H1 (cell line): ENCODE results near the gene TIFAB. TPM values are rescaled to one million over a fixed set of nuclear protein-coding genes. Genes with fewer than 3 reads are reported as not detected.
A peak's percentile ranks its signal among the peaks of the same experiment; 100 is the strongest.

ENCODE experiments used
- CHD2 ChIP-seq: IDR thresholded peaks from 2 replicates; pipeline ENCODE4 v1.6.1; 2012; ENCODE audit warnings: low read length, improper control_type of control experiment
- CREB1 ChIP-seq: IDR thresholded peaks from 2 replicates; pipeline ENCODE4 v1.6.1; 2012; ENCODE audit warnings: inconsistent platforms
- E2F6 ChIP-seq: IDR thresholded peaks from 2 replicates; pipeline ENCODE4 v1.6.1; 2012; ENCODE audit warnings: inconsistent platforms
- EP300 ChIP-seq, 2 experiments: IDR thresholded peaks; 1 replicate in 1 of 2; 2 replicates in 1 of 2; pipeline ENCODE4 v1.6.1; 2011 to 2012; ENCODE audit warnings: low read depth in 2 of 2, low read length in 2 of 2, mild to moderate bottlenecking in 2 of 2, borderline replicate concordance in 1 of 2, inconsistent platforms in 1 of 2, moderate library complexity in 1 of 2
- HDAC2 ChIP-seq, 2 experiments: fragments of 300-600 bp in 1 of 2; sonication (generic) in 1 of 2; IDR thresholded peaks; 2 replicates each; pipeline ENCODE4 v1.6.1; 2011 to 2012; ENCODE audit warnings: low read depth in 2 of 2, low read length in 2 of 2, mild to moderate bottlenecking in 2 of 2, moderate library complexity in 2 of 2, borderline replicate concordance in 1 of 2, inconsistent platforms in 1 of 2
- HDAC6 ChIP-seq: IDR thresholded peaks from one replicate; pipeline ENCODE4 v1.7.1; 2012; ENCODE audit warnings: low read depth, mild to moderate bottlenecking, inconsistent platforms, low read length, moderate library complexity
- JUN ChIP-seq: IDR thresholded peaks from 2 replicates; pipeline ENCODE4 v1.6.1; 2011; ENCODE audit warnings: low read depth, mild to moderate bottlenecking, improper control_type of control experiment, low read length
- JUND ChIP-seq: IDR thresholded peaks from 2 replicates; pipeline ENCODE4 v1.6.1; 2011; ENCODE audit warnings: mild to moderate bottlenecking, improper control_type of control experiment, low read length
- KDM1A ChIP-seq: fragments of 200-600, 300-600 bp; sonication (generic); IDR thresholded peaks from 2 replicates; pipeline ENCODE4 v1.7.1; 2016; ENCODE audit warnings: mild to moderate bottlenecking, low read length, borderline replicate concordance
- KDM5A ChIP-seq: fragments of 200-600 bp; IDR thresholded peaks from 2 replicates; pipeline ENCODE4 v1.7.1; 2012; ENCODE audit warnings: mild to moderate bottlenecking, low read length, inconsistent platforms, mixed read lengths
- MAX ChIP-seq: IDR thresholded peaks from 2 replicates; pipeline ENCODE4 v1.6.1; 2012; ENCODE audit warnings: inconsistent platforms
- NRF1 ChIP-seq: IDR thresholded peaks from 2 replicates; pipeline ENCODE4 v1.6.1; 2011; ENCODE audit warnings: mild to moderate bottlenecking, low read depth, low read length, improper control_type of control experiment
- PHF8 ChIP-seq: fragments of 200-600 bp; sonication (generic); conservative IDR thresholded peaks from 2 replicates; pipeline ENCODE4 v1.7.1; 2012; ENCODE audit warnings: low read depth, mild to moderate bottlenecking, inconsistent platforms, low read length, moderate library complexity
- POLR2A ChIP-seq, 2 experiments: IDR thresholded peaks; 1 replicate in 1 of 2; 2 replicates in 1 of 2; pipeline ENCODE4 v1.6.1; 2011; ENCODE audit warnings: low read depth in 2 of 2, low read length in 2 of 2, mild to moderate bottlenecking in 2 of 2; ENCODE audit errors: control extremely low read depth in 1 of 2
- RBBP5 ChIP-seq: IDR thresholded peaks from 2 replicates; pipeline ENCODE4 v1.7.1; 2012; ENCODE audit warnings: low read depth, mild to moderate bottlenecking, inconsistent platforms, low read length, moderate library complexity, borderline replicate concordance
- RNF2 ChIP-seq: fragments of 200-900, 300-1000 bp; sonication (generic); IDR thresholded peaks from 2 replicates; pipeline ENCODE4 v1.7.1; 2016; ENCODE audit warnings: borderline replicate concordance, low read depth, mild to moderate bottlenecking, antibody characterized with exemption, low read length; ENCODE audit not compliant: poor library complexity, severe bottlenecking; ENCODE audit errors: missing control alignments
- SAP30 ChIP-seq: fragments of 300-600 bp; sonication (generic); IDR thresholded peaks from 2 replicates; pipeline ENCODE4 v1.7.1; 2012; ENCODE audit warnings: low read length, moderate library complexity, mild to moderate bottlenecking, inconsistent platforms; ENCODE audit not compliant: insufficient read depth, insufficient replicate concordance
- SIN3A ChIP-seq, 2 experiments: IDR thresholded peaks in 1 of 2; conservative IDR thresholded peaks in 1 of 2; 2 replicates each; pipeline ENCODE4 v1.6.1; 2011 to 2012; ENCODE audit warnings: low read length in 2 of 2, improper control_type of control experiment in 1 of 2, low read depth in 1 of 2, mild to moderate bottlenecking in 1 of 2
- SIX5 ChIP-seq: IDR thresholded peaks from 2 replicates; pipeline ENCODE4 v1.6.1; 2011; ENCODE audit warnings: mild to moderate bottlenecking, low read depth, low read length
- SP1 ChIP-seq: IDR thresholded peaks from 2 replicates; pipeline ENCODE4 v1.6.1; 2011; ENCODE audit warnings: low read depth, low read length
- TCF12 ChIP-seq: IDR thresholded peaks from 2 replicates; pipeline ENCODE4 v1.6.1; 2011; ENCODE audit warnings: low read depth, mild to moderate bottlenecking, low read length
- polyA plus RNA-seq, 7 experiments: library from polyadenylated mRNA; depleted of rRNA in 3 of 7; stranded (reverse) in 5 of 7; unstranded in 2 of 7; fragments of >200 nt in 5 of 7; fragments of 200-250 nt in 2 of 7; gene quantifications; 1 replicate in 5 of 7; 2 replicates in 1 of 7; 4 replicates in 1 of 7; pipeline versions ENCODE4 v1.2.1 to v1.2.3, GENCODE V29; 2011 to 2013; ENCODE audit warnings: missing spikeins in 2 of 7, mixed read lengths in 2 of 7
- total RNA-seq: library from RNA; stranded (reverse); fragmentation: NEBNext Ultra II Directional; extraction: Animal tissue kit (Norgen Biotek cat#: 25700); gene quantifications from 2 replicates; pipeline ENCODE4 v1.2.1, GENCODE V29; 2021

The TIFAB gene
- total and polyA plus RNA-seq, 2 of the 8 experiments (the other 6 are each of a cell fraction or from before 2014, with no cell fraction given), result not detected

GRCh38 chr5:135488727-135489465 lies 36.7 kb upstream of the TIFAB start (continued):
- TF ChIP-seq JUN, result no peak
- TF ChIP-seq HDAC6, result no peak
- TF ChIP-seq HDAC2 (IDR thresholded peaks at IDR 0.05; ENCODE audit: borderline replicate concordance in 1 of 2, low read depth in 2 of 2, low read length in 2 of 2), result no peak; a peak in 1 of 4 replicates
- TF ChIP-seq TCF12, result peak; percentile 58; the same call in 1 of the 2 replicates
- TF ChIP-seq EP300 (IDR thresholded peaks at IDR 0.05; ENCODE audit: borderline replicate concordance in 1 of 2, low read depth in 2 of 2, low read length in 2 of 2), result no peak
- no peak for TF ChIP-seq POLR2A (IDR thresholded peaks at IDR 0.05; ENCODE audit: control extremely low read depth in 1 of 2, low read depth in 2 of 2, low read length in 2 of 2)
- no peak; the same call in 1 of the 2 replicates for TF ChIP-seq CHD2
- TF ChIP-seq RBBP5, result no peak; the same call in 1 of the 2 replicates
- peak; percentile 65 for TF ChIP-seq MAX
- no peak for TF ChIP-seq NRF1
- no peak for TF ChIP-seq SIX5
- no peak for TF ChIP-seq KDM1A
- no peak for TF ChIP-seq RNF2
- 0 out of 4 replicates have a peak, but pooled peaks of 1 of the 2 experiments have one; percentile 33 for TF ChIP-seq SIN3A (conservative IDR thresholded peaks at IDR 0.05 in 1 of 2, IDR thresholded peaks at IDR 0.05 in 1 of 2; ENCODE audit: low read depth in 1 of 2, low read length in 2 of 2)
- no peak for TF ChIP-seq SAP30
- TF ChIP-seq CREB1, result 0 out of 2 replicates have a peak, but pooled peaks have one; percentile 24
- TF ChIP-seq E2F6, result no peak
- TF ChIP-seq SP1, result peak; percentile 79
- TF ChIP-seq KDM5A, result no peak
- no peak for TF ChIP-seq PHF8
- no peak for TF ChIP-seq JUND
